Midbrain (tissue), 1 donor: Measurements from ENCODE around the gene RAB23.

ENCODE experiments used
- DNase-seq: peaks from one replicate; lab custom pipeline; 2025; lab: John Stamatoyannopoulos, UW

RAB23 gene

DNA sequence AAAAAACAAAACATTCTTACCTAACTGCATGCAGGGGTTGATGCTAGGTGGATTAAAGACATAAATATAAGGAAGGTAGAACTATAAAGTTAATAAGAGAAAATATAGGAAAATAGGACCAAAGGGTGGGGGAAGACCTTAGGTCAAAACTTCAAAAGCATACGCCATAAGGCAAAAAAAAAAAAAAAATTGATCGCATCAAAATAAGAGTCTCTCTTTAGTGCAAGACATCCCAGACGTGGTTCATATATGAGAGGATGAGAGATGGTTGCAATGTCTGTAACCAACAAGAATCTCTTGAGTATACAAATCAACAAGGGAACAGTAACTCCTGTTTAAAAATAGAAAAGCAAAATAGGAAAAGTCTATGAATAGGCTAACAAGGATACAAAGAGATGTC, 41.5 kb downstream of the RAB23 start:
- no peak for DNase-seq

- no peak for DNase-seq
These were observed 44.4 kb downstream of the RAB23 start for GRCh38 chr6:57177545-57178265.

DNA sequence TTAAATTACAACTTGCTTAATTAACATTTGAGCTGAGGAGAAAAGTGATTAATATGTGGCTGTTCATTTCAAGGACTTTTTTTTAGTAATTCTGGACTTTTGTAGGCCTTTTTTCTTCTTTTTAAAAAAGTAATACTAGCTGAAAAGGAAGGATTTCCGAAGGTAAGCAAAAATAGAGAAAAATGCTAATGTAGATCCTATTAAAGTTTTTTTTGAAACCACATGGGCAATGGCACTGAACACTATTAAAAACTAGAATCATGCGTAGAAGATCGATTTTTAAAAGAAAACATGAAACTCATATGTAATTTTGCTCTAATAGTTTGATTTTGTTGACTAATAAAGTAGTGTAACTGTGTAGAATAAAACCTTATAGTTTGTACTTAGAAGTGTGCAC, 47.6 kb downstream of the RAB23 start:
- no peak for DNase-seq

- DNase-seq, result peak; percentile 2
These were observed 48.1 kb downstream of the RAB23 start for GRCh38 chr6:57173886-57174510.

GRCh38 chr6:57173056-57173885, 48.8 kb downstream of the RAB23 start:
- DNase-seq, result no peak

- DNase-seq, result peak; percentile 78
These were observed 49.7 kb downstream of the RAB23 start, which contains the start of gene BAG2 for GRCh38 chr6:57172136-57173055. Gene BAG2 (plus strand): TSS chr6:57172326. CDS start chr6:57172698, 372 bp downstream.

GRCh38 chr6:57165080-57165479, 57.0 kb downstream of the RAB23 start:
- DNase-seq, result no peak

DNA sequence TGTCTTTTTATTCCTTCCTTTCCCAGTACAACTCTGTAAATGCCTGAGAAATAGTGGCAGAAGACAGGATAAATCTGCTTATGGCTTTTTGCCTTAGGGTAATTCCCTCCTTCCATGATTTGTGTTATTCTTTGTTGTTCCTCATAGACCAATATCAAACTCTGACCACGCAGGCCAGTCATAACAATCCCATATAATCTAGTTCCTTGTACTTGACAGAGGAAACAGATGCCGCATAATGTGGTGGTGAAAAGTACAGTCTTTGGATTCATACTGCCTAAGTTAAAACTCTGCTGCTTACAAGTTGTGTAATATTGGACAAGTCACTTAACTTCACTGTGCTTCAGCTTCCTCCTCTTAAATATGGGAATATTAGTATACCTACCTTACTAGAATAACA, 58.2 kb downstream of the RAB23 start:
- no peak for DNase-seq

GRCh38 chr6:57162516-57162915, 59.6 kb downstream of the RAB23 start:
- DNase-seq, result no peak

GRCh38 chr6:57162028-57162427, 60.1 kb downstream of the RAB23 start:
- DNase-seq, result no peak

DNA sequence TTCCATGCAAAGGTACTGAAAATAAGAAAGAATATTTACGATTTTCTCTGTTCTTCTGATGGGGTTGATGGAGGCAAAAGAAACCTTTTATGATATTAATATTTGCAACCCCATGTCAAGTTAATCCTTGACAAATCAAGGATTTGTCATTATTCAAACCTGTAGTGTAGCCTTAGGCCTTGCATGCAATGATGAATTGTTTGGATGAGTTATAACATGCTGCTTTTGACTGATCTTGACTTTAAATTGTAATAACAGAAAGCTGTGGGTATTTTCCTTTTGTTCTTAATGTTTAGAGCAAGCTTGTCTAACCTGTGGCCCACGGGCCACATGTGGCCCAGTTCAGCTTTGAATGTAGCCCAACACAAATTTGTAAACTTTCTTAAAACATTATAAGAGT, 63.0 kb downstream of the RAB23 start:
- DNase-seq, result no peak

DNA sequence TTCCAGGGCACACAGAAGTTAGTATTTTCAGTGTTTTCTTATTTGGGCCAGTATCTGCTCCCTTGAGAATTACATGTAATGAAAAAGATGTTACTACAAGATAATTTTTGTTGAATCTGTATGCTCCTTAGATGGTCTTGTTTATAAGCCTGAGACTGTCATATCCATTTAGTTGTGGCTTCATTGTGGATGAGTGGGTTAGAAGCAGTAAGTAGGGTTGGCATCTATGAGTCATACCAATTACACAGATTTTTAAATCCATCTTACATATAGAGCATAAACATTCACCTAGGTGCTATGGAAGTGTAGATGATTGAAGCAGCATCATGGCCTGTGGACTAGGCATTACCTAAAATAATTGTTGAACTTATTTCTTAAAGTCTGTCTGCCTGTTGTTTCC, 63.4 kb downstream of the RAB23 start:
- DNase-seq, result no peak

GRCh38 chr6:57147955-57148858, 73.9 kb downstream of the RAB23 start:
- no peak for DNase-seq

- no peak for DNase-seq
These were observed 74.7 kb downstream of the RAB23 start for GRCh38 chr6:57147401-57147800.

- no peak for DNase-seq
These were observed 78.4 kb downstream of the RAB23 start for GRCh38 chr6:57143690-57144089.

DNA sequence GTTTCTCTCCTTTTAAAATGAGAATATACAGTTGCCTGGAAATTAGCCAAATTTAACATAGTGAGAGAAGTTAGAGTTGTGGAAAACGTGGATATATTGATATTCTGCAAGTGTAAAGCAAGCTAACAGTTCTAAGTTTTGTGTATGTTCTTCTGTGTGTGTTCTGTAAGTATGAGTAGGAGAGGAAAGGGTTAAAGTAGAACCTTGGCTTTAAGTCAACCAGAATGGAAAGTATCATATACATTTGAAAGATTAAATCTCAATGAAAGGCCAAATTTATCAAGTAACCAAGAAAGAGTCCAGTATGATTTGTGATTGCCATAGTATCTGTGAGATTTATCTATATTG, 80.0 kb downstream of the RAB23 start:
- DNase-seq, result no peak

DNA sequence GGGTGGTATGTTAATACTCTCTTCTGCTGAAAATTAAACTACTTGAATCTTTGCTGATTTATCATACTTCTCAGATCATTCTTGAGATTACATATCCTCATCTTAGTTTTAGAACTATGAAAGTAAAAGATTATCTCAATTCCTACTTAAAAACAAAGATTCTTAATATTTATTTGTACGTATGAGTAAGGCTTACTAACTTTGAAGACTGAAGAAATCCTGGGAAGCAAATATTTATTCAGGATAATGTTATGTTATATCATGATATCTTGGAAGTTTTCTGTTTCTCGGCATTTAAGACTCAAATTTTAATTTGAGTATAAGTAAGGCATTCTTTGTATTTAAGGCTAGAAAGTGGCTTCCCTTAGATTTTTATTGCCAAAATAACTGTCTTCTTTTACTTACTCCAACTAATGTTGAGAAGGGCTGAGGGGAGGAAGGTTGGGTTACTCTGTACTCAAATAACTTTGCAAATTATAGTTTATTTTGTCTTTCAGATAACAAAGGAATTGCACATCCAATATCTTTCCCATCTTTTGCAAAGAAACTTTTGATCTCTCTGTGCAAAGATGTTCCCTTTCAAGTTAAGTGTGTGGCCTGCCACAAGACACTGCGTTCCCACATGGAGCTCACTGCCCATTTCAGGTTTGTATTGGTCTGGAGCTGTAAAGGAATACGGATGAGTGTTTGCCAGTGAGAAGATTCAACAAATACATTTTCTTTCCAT, 80.5 kb downstream of the RAB23 start:
- no peak for DNase-seq

DNA sequence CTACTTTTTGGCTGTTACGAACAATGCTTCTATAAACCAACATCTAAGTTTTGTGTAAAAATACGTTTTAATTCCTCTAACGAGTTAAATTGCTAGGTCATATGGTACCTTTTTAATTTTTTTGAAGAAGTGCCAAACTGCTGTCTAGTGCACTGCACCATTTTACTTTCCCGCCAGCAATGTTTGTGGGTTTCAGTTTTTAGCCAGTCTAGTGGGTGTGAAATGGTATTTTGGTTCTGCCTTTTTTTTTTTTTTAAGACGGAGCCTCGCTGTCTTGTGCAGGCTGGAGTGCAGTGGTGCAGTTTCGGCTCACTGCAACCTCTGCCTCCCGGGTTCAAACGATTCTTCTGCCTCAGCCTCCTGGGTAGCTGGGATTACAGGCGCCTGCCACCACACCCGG, 84.1 kb downstream of the RAB23 start:
- no peak for DNase-seq

DNA sequence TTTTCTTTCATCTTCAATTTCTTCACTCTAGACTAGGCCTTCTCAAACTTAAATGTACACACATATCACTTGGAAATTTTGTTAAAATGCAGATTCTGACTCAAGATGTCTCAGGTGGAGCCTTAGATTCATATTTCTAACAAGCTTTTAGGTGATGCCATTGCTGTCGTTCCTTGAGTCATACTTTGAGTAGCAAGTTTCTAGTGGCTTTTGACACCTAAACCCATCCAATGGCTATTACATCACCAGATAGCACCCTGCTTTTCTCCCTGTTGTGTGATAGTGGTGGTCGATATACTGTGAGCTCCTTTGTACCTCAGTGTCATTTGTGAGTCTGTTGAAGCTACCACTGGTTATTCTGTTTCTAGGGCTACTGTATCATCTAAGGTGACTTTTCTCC, 84.8 kb downstream of the RAB23 start:
- DNase-seq, result no peak
